Measurements from ENCODE around the gene PDE4A. TPM values are rescaled to one million over a fixed set of nuclear protein-coding genes. Genes with fewer than 3 reads are reported as not detected.

PDE4A gene
- total and polyA plus RNA-seq, 5 donors from 2014 or later = 0.86 to 16.6 (median 4.0) TPM

- Mint-ChIP-seq H3K27ac (no peak overlapping the region), H3K36me3 (peaks cover 3% of the 10 kb centered on the region), H3K4me3 (no peak overlapping the region), H3K27me3 (peaks cover 5% of the 10 kb centered on the region), H3K4me1 (peaks cover 0 to 2% (median 0%) of the 10 kb centered on the region in 4 donors), H3K9me3 (peaks cover 0 to 1% (median 0%) of the 10 kb centered on the region in 7 donors)
- Histone ChIP-seq H3K27ac (ENCODE audit: insufficient read depth, low read length, poor library complexity, severe bottlenecking) (no peak overlapping the region), H3K9me3 (ENCODE audit: control insufficient read depth in 2 of 2, low read length in 2 of 2) (no peaks in the 10 kb centered on the region), H3K36me3 (ENCODE audit: control insufficient read depth, insufficient read depth, low read length) (no peaks in the 10 kb centered on the region), H3K4me1 (ENCODE audit: control insufficient read depth, insufficient read depth, low read length, poor library complexity, severe bottlenecking) (no peaks in the 10 kb centered on the region), H3K27me3 (ENCODE audit: control insufficient read depth, insufficient read depth, low read length) (no peaks in the 10 kb centered on the region), H3K4me3 (ENCODE audit: low read depth, low read length) (no peak overlapping the region)
- DNase-seq (no peak), ATAC-seq (ENCODE audit: low read depth in 2 of 2) (no peak)
These were observed 52.9 kb downstream of the PDE4A start for GRCh38 chr19:10473192-10473591.

GRCh38 chr19:10474962-10475451 lies 54.7 kb downstream of the PDE4A start:
- no peak for ATAC-seq (ENCODE audit: low read depth in 2 of 2)
- peaks cover 13% of the 10 kb centered on the region for H3K4me1 ChIP-seq (ENCODE audit: control insufficient read depth, insufficient read depth, low read length, poor library complexity, severe bottlenecking)
- peaks cover 5% of the 10 kb centered on the region for H3K27me3 Mint-ChIP-seq

GRCh38 chr19:10478476-10478875 lies 58.1 kb downstream of the PDE4A start:
- Mint-ChIP-seq H3K27ac (peak overlapping the region in 2 of 3 donors; percentile 20 to 87), H3K27me3 (no peaks in the 10 kb centered on the region), H3K36me3 (no peaks in the 10 kb centered on the region), H3K4me1 (peaks cover 0 to 15% (median 8%) of the 10 kb centered on the region in 4 donors), H3K4me3 (peak overlapping the region in 3 of 4 donors; percentile 21 to 61 (median 57)), H3K9me3 (no peaks in the 10 kb centered on the region)
- H3K4me1 ChIP-seq (ENCODE audit: control insufficient read depth, insufficient read depth, low read length, poor library complexity, severe bottlenecking) = peaks cover 13% of the 10 kb centered on the region
- ATAC-seq (ENCODE audit: low read depth in 2 of 2) (no peak), DNase-seq (no peak)
- H3K27ac ChIP-seq (ENCODE audit: insufficient read depth, low read length, poor library complexity, severe bottlenecking) = no peak overlapping the region
- no peaks in the 10 kb centered on the region for H3K27me3 ChIP-seq (ENCODE audit: control insufficient read depth, insufficient read depth, low read length)
- H3K36me3 ChIP-seq (ENCODE audit: control insufficient read depth, insufficient read depth, low read length) = no peaks in the 10 kb centered on the region
- H3K4me3 ChIP-seq (ENCODE audit: low read depth, low read length) = peak overlapping the region; percentile 46
- H3K9me3 ChIP-seq (ENCODE audit: control insufficient read depth in 2 of 2, low read length in 2 of 2) = no peaks in the 10 kb centered on the region

More at GRCh38 chr19:10474962-10475451, 54.7 kb downstream of the PDE4A start:
- H3K4me1 Mint-ChIP-seq = peaks cover 0 to 15% (median 7%) of the 10 kb centered on the region in 4 donors
- Histone ChIP-seq H3K9me3 (ENCODE audit: control insufficient read depth in 2 of 2, low read length in 2 of 2) (no peaks in the 10 kb centered on the region), H3K36me3 (ENCODE audit: control insufficient read depth, insufficient read depth, low read length) (no peaks in the 10 kb centered on the region), H3K4me3 (ENCODE audit: low read depth, low read length) (no peak overlapping the region), H3K27me3 (ENCODE audit: control insufficient read depth, insufficient read depth, low read length) (no peaks in the 10 kb centered on the region), H3K27ac (ENCODE audit: insufficient read depth, low read length, poor library complexity, severe bottlenecking) (no peak overlapping the region)
- no peak overlapping the region for H3K27ac Mint-ChIP-seq
- no peaks in the 10 kb centered on the region for H3K36me3 Mint-ChIP-seq
- no peak for DNase-seq
- peaks cover 0 to 1% (median 0%) of the 10 kb centered on the region in 7 donors for H3K9me3 Mint-ChIP-seq
- no peak overlapping the region for H3K4me3 Mint-ChIP-seq

- no peaks in the 10 kb centered on the region for H3K36me3 Mint-ChIP-seq
- Histone ChIP-seq H3K9me3 (ENCODE audit: control insufficient read depth in 2 of 2, low read length in 2 of 2) (no peaks in the 10 kb centered on the region), H3K4me3 (ENCODE audit: low read depth, low read length) (peak overlapping the region; percentile 46), H3K27me3 (ENCODE audit: control insufficient read depth, insufficient read depth, low read length) (no peaks in the 10 kb centered on the region), H3K4me1 (ENCODE audit: control insufficient read depth, insufficient read depth, low read length, poor library complexity, severe bottlenecking) (peaks cover 13% of the 10 kb centered on the region), H3K36me3 (ENCODE audit: control insufficient read depth, insufficient read depth, low read length) (no peaks in the 10 kb centered on the region), H3K27ac (ENCODE audit: insufficient read depth, low read length, poor library complexity, severe bottlenecking) (peak overlapping the region; percentile 66)
- no peaks in the 10 kb centered on the region for H3K27me3 Mint-ChIP-seq
- H3K27ac Mint-ChIP-seq = peak overlapping the region in 2 of 3 donors; percentile 86 to 87
- H3K9me3 Mint-ChIP-seq = no peaks in the 10 kb centered on the region
- DNase-seq = peak; percentile 80 to 91 (median 86)
- H3K4me3 Mint-ChIP-seq = peak overlapping the region in 3 of 4 donors; percentile 63 to 83 (median 65)
- ATAC-seq (ENCODE audit: low read depth in 2 of 2) = peak; percentile 91 to 94
- H3K4me1 Mint-ChIP-seq = peaks cover 0 to 15% (median 9%) of the 10 kb centered on the region in 4 donors
These were observed 58.6 kb downstream of the PDE4A start for GRCh38 chr19:10478903-10479384.

GRCh38 chr19:10486551-10486950 lies 66.2 kb downstream of the PDE4A start:
- H3K27ac Mint-ChIP-seq = peak overlapping the region in 1 of 3 donors; percentile 76

GRCh38 chr19:10491472-10492047 lies 71.2 kb downstream of the PDE4A start:
- Mint-ChIP-seq H3K9me3 (no peaks in the 10 kb centered on the region), H3K4me3 (no peak overlapping the region), H3K4me1 (peaks cover 0 to 11% (median 2%) of the 10 kb centered on the region in 4 donors), H3K27me3 (no peaks in the 10 kb centered on the region), H3K27ac (peak overlapping the region in 1 of 3 donors; percentile 65), H3K36me3 (peaks cover 10% of the 10 kb centered on the region)
- Histone ChIP-seq H3K27ac (ENCODE audit: insufficient read depth, low read length, poor library complexity, severe bottlenecking) (no peak overlapping the region), H3K9me3 (ENCODE audit: control insufficient read depth in 2 of 2, low read length in 2 of 2) (no peaks in the 10 kb centered on the region), H3K27me3 (ENCODE audit: control insufficient read depth, insufficient read depth, low read length) (no peaks in the 10 kb centered on the region), H3K4me1 (ENCODE audit: control insufficient read depth, insufficient read depth, low read length, poor library complexity, severe bottlenecking) (no peaks in the 10 kb centered on the region), H3K4me3 (ENCODE audit: low read depth, low read length) (no peak overlapping the region), H3K36me3 (ENCODE audit: control insufficient read depth, insufficient read depth, low read length) (peaks cover 41% of the 10 kb centered on the region)
- no peak for ATAC-seq (ENCODE audit: low read depth in 2 of 2)
- DNase-seq = no peak

More at GRCh38 chr19:10486551-10486950, 66.2 kb downstream of the PDE4A start:
- Histone ChIP-seq H3K27me3 (ENCODE audit: control insufficient read depth, insufficient read depth, low read length) (no peaks in the 10 kb centered on the region), H3K9me3 (ENCODE audit: control insufficient read depth in 2 of 2, low read length in 2 of 2) (no peaks in the 10 kb centered on the region), H3K4me3 (ENCODE audit: low read depth, low read length) (no peak overlapping the region), H3K36me3 (ENCODE audit: control insufficient read depth, insufficient read depth, low read length) (peaks cover 35% of the 10 kb centered on the region), H3K27ac (ENCODE audit: insufficient read depth, low read length, poor library complexity, severe bottlenecking) (no peak overlapping the region), H3K4me1 (ENCODE audit: control insufficient read depth, insufficient read depth, low read length, poor library complexity, severe bottlenecking) (no peaks in the 10 kb centered on the region)
- Mint-ChIP-seq H3K9me3 (no peaks in the 10 kb centered on the region), H3K4me3 (no peak overlapping the region), H3K27me3 (no peaks in the 10 kb centered on the region), H3K4me1 (peaks cover 0 to 6% (median 4%) of the 10 kb centered on the region in 4 donors), H3K36me3 (peaks cover 18% of the 10 kb centered on the region)
- ATAC-seq (ENCODE audit: low read depth in 2 of 2) = no peak
- DNase-seq = no peak

GRCh38 chr19:10497371-10497770 lies 77.0 kb downstream of the PDE4A start:
- H3K4me1 ChIP-seq (ENCODE audit: control insufficient read depth, insufficient read depth, low read length, poor library complexity, severe bottlenecking) = peaks cover 34% of the 10 kb centered on the region
- peaks cover 18% of the 10 kb centered on the region for H3K36me3 ChIP-seq (ENCODE audit: control insufficient read depth, insufficient read depth, low read length)
- H3K27me3 ChIP-seq (ENCODE audit: control insufficient read depth, insufficient read depth, low read length) = no peaks in the 10 kb centered on the region
- no peak overlapping the region for H3K27ac ChIP-seq (ENCODE audit: insufficient read depth, low read length, poor library complexity, severe bottlenecking)
- H3K9me3 Mint-ChIP-seq = no peaks in the 10 kb centered on the region
- H3K4me1 Mint-ChIP-seq = peaks cover 0 to 36% (median 20%) of the 10 kb centered on the region in 4 donors
- H3K4me3 Mint-ChIP-seq = peak overlapping the region in 2 of 4 donors; percentile 33 to 83
- ATAC-seq (ENCODE audit: low read depth in 2 of 2) (no peak), DNase-seq (no peak)
- peak overlapping the region in 1 of 3 donors; percentile 62 for H3K27ac Mint-ChIP-seq
- no peak overlapping the region for H3K4me3 ChIP-seq (ENCODE audit: low read depth, low read length)
- peaks cover 15% of the 10 kb centered on the region for H3K36me3 Mint-ChIP-seq
- H3K9me3 ChIP-seq (ENCODE audit: control insufficient read depth in 2 of 2, low read length in 2 of 2) = no peaks in the 10 kb centered on the region
- no peaks in the 10 kb centered on the region for H3K27me3 Mint-ChIP-seq

Data from CD4-positive, CD25-positive, alpha-beta regulatory T cell (primary cell).